MM.1S (cell line): ENCODE measurements around the gene TRAP1.

Source experiments
- DNase-seq: peaks from one replicate; pipeline ENCODE4 v3.0.0-alpha.2; 2015
- H2AFZ ChIP-seq: fragments of 300-600 bp; sonication (generic); 2 replicates; pipeline ENCODE4 v1.6.0; 2016; ENCODE audit warnings: antibody characterized with exemption, low read length
- H3F3A ChIP-seq: fragments of 300-600 bp; sonication (generic); 2 replicates; pipeline ENCODE4 v1.6.1; 2016; ENCODE audit warnings: mild to moderate bottlenecking, antibody characterized with exemption, low read length, moderate library complexity, mixed read lengths; ENCODE audit not compliant: insufficient read depth
- H3K27ac ChIP-seq: fragments of 300-600 bp; sonication (generic); 2 replicates; pipeline ENCODE4 v1.5.1; 2016; ENCODE audit warnings: mild to moderate bottlenecking, low read length
- H3K27me3 ChIP-seq: fragments of 300-600 bp; sonication (generic); replicated peaks from 2 replicates; pipeline ENCODE4 v1.6.0; 2016; ENCODE audit warnings: low read length; ENCODE audit not compliant: insufficient read depth
- H3K36me3 ChIP-seq: fragments of 300-600 bp; sonication (generic); replicated peaks from 2 replicates; pipeline ENCODE4 v1.6.1; 2016; ENCODE audit warnings: mild to moderate bottlenecking, low read length, mixed read lengths; ENCODE audit not compliant: insufficient read depth
- H3K4me1 ChIP-seq: fragments of 300-600 bp; sonication (generic); 2 replicates; pipeline ENCODE4 v1.6.1; 2016; ENCODE audit warnings: low read length, mixed read lengths
- H3K4me2 ChIP-seq: fragments of 300-600 bp; sonication (generic); 2 replicates; pipeline ENCODE4 v1.6.0; 2016; ENCODE audit warnings: low read depth, low read length
- H3K4me3 ChIP-seq: fragments of 300-600 bp; sonication (generic); 2 replicates; pipeline ENCODE4 v1.5.1; 2016; ENCODE audit warnings: low read length, mixed read lengths
- H3K79me2 ChIP-seq: fragments of 300-600 bp; sonication (generic); 2 replicates; pipeline ENCODE4 v1.6.1; 2016; ENCODE audit warnings: mixed run types, low read length, mixed read lengths
- H3K9ac ChIP-seq: fragments of 300-600 bp; sonication (generic); 2 replicates; pipeline ENCODE4 v1.6.1; 2016; ENCODE audit warnings: low read length, mixed read lengths
- H3K9me2 ChIP-seq: fragments of 300-600 bp; sonication (generic); replicated peaks from 2 replicates; pipeline ENCODE4 v1.6.1; 2016; ENCODE audit warnings: mild to moderate bottlenecking, low read length, mixed read lengths; ENCODE audit not compliant: insufficient read depth
- H3K9me3 ChIP-seq: fragments of 300-600 bp; sonication (generic); replicated peaks from 2 replicates; pipeline ENCODE4 v1.6.1; 2016; ENCODE audit warnings: mild to moderate bottlenecking, low read length, mixed read lengths; ENCODE audit not compliant: insufficient read depth
- H4K20me1 ChIP-seq: fragments of 300-600 bp; sonication (generic); 2 replicates; pipeline ENCODE4 v1.6.1; 2016; ENCODE audit warnings: mild to moderate bottlenecking, low read length, moderate library complexity, mixed read lengths; ENCODE audit not compliant: insufficient read depth
- EZH2 ChIP-seq: fragments of 300-600 bp; sonication (generic); optimal IDR thresholded peaks from 2 replicates; pipeline ENCODE3; 2017; ENCODE audit warnings: low read depth, mild to moderate bottlenecking, antibody characterized with exemption, low read length, mixed read lengths
- EZH2phosphoT487 ChIP-seq: fragments of 300-600 bp; sonication (generic); IDR thresholded peaks from 2 replicates; pipeline ENCODE4 v1.6.1; 2018; ENCODE audit warnings: antibody characterized with exemption, low read length
- TF ChIP-seq, protein P1 (sequence below): fragments of 300-600 bp; sonication (generic); IDR thresholded peaks from 2 replicates; pipeline ENCODE4 v1.5.1; 2016; ENCODE audit warnings: antibody characterized with exemption, low read length, mixed read lengths

TRAP1 gene

DNA sequence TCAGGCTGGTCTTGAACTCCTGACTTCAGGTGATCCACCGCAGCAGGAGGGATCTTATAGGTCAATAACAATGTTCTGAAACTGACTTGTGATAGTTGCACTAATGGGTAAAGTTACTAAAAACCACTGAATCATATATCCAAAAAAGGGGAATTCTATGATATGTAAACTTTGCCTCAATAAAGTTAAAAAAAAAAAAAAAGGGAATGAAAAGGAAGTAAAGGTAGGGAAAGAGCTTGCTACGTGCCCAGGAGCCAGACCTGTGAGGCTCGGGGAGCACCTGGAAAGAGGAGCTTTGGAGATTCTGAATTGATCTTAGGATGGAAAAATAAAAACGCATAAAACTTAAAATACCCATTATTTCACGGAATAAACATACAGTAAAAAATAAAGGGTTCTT, 20.8 kb upstream of the TRAP1 start:
- no peak overlapping the region for H3K4me3 ChIP-seq
- H3K36me3 ChIP-seq = peaks cover 5% of the 10 kb centered on the region
- H2AFZ ChIP-seq = no peak overlapping the region
- DNase-seq = no peak
- TF ChIP-seq, protein P1, sequence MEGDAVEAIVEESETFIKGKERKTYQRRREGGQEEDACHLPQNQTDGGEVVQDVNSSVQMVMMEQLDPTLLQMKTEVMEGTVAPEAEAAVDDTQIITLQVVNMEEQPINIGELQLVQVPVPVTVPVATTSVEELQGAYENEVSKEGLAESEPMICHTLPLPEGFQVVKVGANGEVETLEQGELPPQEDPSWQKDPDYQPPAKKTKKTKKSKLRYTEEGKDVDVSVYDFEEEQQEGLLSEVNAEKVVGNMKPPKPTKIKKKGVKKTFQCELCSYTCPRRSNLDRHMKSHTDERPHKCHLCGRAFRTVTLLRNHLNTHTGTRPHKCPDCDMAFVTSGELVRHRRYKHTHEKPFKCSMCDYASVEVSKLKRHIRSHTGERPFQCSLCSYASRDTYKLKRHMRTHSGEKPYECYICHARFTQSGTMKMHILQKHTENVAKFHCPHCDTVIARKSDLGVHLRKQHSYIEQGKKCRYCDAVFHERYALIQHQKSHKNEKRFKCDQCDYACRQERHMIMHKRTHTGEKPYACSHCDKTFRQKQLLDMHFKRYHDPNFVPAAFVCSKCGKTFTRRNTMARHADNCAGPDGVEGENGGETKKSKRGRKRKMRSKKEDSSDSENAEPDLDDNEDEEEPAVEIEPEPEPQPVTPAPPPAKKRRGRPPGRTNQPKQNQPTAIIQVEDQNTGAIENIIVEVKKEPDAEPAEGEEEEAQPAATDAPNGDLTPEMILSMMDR = no peak
- no peak for TF ChIP-seq EZH2phosphoT487
- TF ChIP-seq EZH2 = no peak
- H3K27ac ChIP-seq = no peak overlapping the region
- H3K4me1 ChIP-seq = no peaks in the 10 kb centered on the region
- no peaks in the 10 kb centered on the region for H3K9me2 ChIP-seq
- no peaks in the 10 kb centered on the region for H4K20me1 ChIP-seq
- H3K4me2 ChIP-seq = no peak overlapping the region
- no peak overlapping the region for H3K9ac ChIP-seq
- no peaks in the 10 kb centered on the region for H3K27me3 ChIP-seq
- no peaks in the 10 kb centered on the region for H3K79me2 ChIP-seq
- H3F3A ChIP-seq = no peaks in the 10 kb centered on the region
- no peaks in the 10 kb centered on the region for H3K9me3 ChIP-seq

DNA sequence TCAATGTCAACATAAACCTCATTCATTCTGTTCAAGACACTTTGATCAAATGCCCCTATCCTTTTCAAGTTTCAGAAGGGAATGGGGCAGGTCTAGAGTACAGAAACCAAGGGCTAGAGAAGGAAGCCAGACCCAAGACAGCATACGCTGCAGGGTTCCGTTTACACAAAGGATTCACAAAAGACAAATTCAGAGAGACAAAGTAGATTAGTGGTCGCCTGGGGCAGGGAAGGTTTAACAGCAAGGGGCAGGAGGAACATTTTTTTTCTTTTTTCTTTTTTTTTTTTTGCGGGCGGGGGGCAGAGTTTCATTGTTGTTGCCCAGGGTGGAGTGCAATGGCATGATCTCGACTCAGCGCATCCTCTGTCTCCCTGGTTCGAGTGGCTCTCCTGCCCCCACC, 19.9 kb upstream of the TRAP1 start:
- H3K4me1 ChIP-seq = no peaks in the 10 kb centered on the region
- H3F3A ChIP-seq = no peaks in the 10 kb centered on the region
- no peak overlapping the region for H3K27ac ChIP-seq
- H3K9me2 ChIP-seq = no peaks in the 10 kb centered on the region
- H2AFZ ChIP-seq = no peak overlapping the region
- no peak for DNase-seq
- no peaks in the 10 kb centered on the region for H4K20me1 ChIP-seq
- H3K9ac ChIP-seq = no peak overlapping the region
- no peaks in the 10 kb centered on the region for H3K9me3 ChIP-seq
- peaks cover 5% of the 10 kb centered on the region for H3K36me3 ChIP-seq
- H3K27me3 ChIP-seq = no peaks in the 10 kb centered on the region
- no peak overlapping the region for H3K4me3 ChIP-seq
- no peaks in the 10 kb centered on the region for H3K79me2 ChIP-seq
- TF ChIP-seq EZH2phosphoT487 = no peak
- TF ChIP-seq EZH2 = no peak
- TF ChIP-seq, protein P1 = no peak
- H3K4me2 ChIP-seq = no peak overlapping the region

GRCh38 chr16:3736116-3736515, 18.8 kb upstream of the TRAP1 start:
- Histone ChIP-seq H3K4me1 (no peaks in the 10 kb centered on the region), H3K27me3 (no peaks in the 10 kb centered on the region), H4K20me1 (no peaks in the 10 kb centered on the region), H3K9ac (no peak overlapping the region), H3F3A (no peaks in the 10 kb centered on the region), H3K9me2 (no peaks in the 10 kb centered on the region), H3K36me3 (peaks cover 5% of the 10 kb centered on the region), H3K27ac (no peak overlapping the region), H3K9me3 (no peaks in the 10 kb centered on the region), H3K79me2 (no peaks in the 10 kb centered on the region), H2AFZ (no peak overlapping the region), H3K4me2 (no peak overlapping the region), H3K4me3 (no peak overlapping the region)
- TF ChIP-seq EZH2phosphoT487 (no peak), EZH2 (no peak)
- TF ChIP-seq, protein P1 = no peak
- no peak for DNase-seq
